AG04449 (cell line): ENCODE measurements around the gene GJA1.
"Not testable (repeated sequence)": the region's sequence is repeated elsewhere in the genome, so short reads cannot be mapped to it uniquely, and the experiment has no call there.

Source experiments
- CTCF ChIA-PET: fragments of 350-600 bp; formaldehyde crosslinking; extraction: SDS; loops from one replicate; lab custom pipeline; 2021; ENCODE audit warnings: antibody characterized with exemption; lab: Yijun Ruan, JAX
- POLR2A ChIA-PET: fragments of 400-600, 350-600 bp; formaldehyde crosslinking; extraction: SDS; loops from one replicate; lab custom pipeline; 2020; ENCODE audit warnings: antibody characterized with exemption, inconsistent platforms; lab: Yijun Ruan, JAX
- DNase-seq: peaks from one replicate; pipeline ENCODE4 v3.0.0-alpha.2; 2010; ENCODE audit warnings: low read depth, low spot score
- H3K4me3 ChIP-seq: 2 replicates; pipeline ENCODE4 v1.5.1; 2011; ENCODE audit warnings: low read depth, mild to moderate bottlenecking, control low read depth, low read length
- CTCF ChIP-seq: IDR thresholded peaks from one replicate; pipeline ENCODE4 v1.5.1; 2011; ENCODE audit warnings: mild to moderate bottlenecking, moderate library complexity, low read length, control low read depth, inconsistent platforms; ENCODE audit not compliant: insufficient read depth; ENCODE audit errors: missing control alignments

GJA1 gene

GRCh38 chr6:121435444-121436069 lies at the start of gene GJA1:
Gene GJA1 (plus strand): TSS chr6:121435646. CDS start chr6:121446848, 11,202 bp downstream.
- H3K4me3 ChIP-seq = peak within 1 kb of the TSS; percentile 87
- DNase-seq = peak; percentile 50
- POLR2A ChIA-PET = interaction anchor here (4.0 kb wide), 1 partner anchor 87 kb away, joined by 26 read pairs; no protein-coding TSS in a partner anchor
- CTCF ChIA-PET = interaction anchor here (0.7 to 7.0 kb wide), 5 partner anchors 397 to 749 kb away, joined by 3 to 71 read pairs (median 8); no protein-coding TSS in a partner anchor
- TF ChIP-seq CTCF = no peak

- H3K4me3 ChIP-seq, POLR2A ChIA-PET, DNase-seq, CTCF ChIA-PET: not testable (repeated sequence)
Measured at GRCh38 chr6:121386551-121386950, 48.9 kb upstream of the GJA1 start.

- TF ChIP-seq CTCF = no peak
- POLR2A ChIA-PET = no interaction called here
- DNase-seq = no peak
- H3K4me3 ChIP-seq = no peak overlapping the region
- CTCF ChIA-PET = interaction anchor here (1.0 kb wide), 1 partner anchor 11 kb away, joined by 3 read pairs; no protein-coding TSS in a partner anchor
Measured at GRCh38 chr6:121389419-121389818, 46.0 kb upstream of the GJA1 start.

GRCh38 chr6:121393731-121394505 lies 41.5 kb upstream of the GJA1 start:
- TF ChIP-seq CTCF = no peak
- H3K4me3 ChIP-seq = no peak overlapping the region
- ChIA-PET POLR2A (no interaction called here), CTCF (interaction anchor here (1.3 kb wide), 1 partner anchor 17 kb away, joined by 4 read pairs; no protein-coding TSS in a partner anchor)
- DNase-seq = no peak

GRCh38 chr6:121395736-121396135 lies 39.7 kb upstream of the GJA1 start:
- H3K4me3 ChIP-seq = no peak overlapping the region
- ChIA-PET CTCF (no interaction called here), POLR2A (no interaction called here)
- no peak for TF ChIP-seq CTCF
- no peak for DNase-seq

- DNase-seq, H3K4me3 ChIP-seq, POLR2A ChIA-PET: not testable (repeated sequence)
- CTCF ChIA-PET = interaction anchor here (7.1 kb wide), 1 partner anchor 341 kb away, joined by 43 read pairs; no protein-coding TSS in a partner anchor
Measured at GRCh38 chr6:121397188-121397587, 38.3 kb upstream of the GJA1 start.

- TF ChIP-seq CTCF = no peak
- POLR2A ChIA-PET = no interaction called here
- H3K4me3 ChIP-seq = no peak overlapping the region
- no peak for DNase-seq
- CTCF ChIA-PET = interaction anchor here (0.6 to 7.1 kb wide), 2 partner anchors 40 to 342 kb away, joined by 3 to 43 read pairs; no protein-coding TSS in a partner anchor
Measured at GRCh38 chr6:121398127-121398526, 37.3 kb upstream of the GJA1 start.
